ENCODE data around the gene PAPOLB. TPM values are rescaled to one million over a fixed set of nuclear protein-coding genes. Genes with fewer than 3 reads are reported as not detected.
"Not testable (repeated sequence)": the region's sequence is repeated elsewhere in the genome, so short reads cannot be mapped to it uniquely, and the experiment has no call there.

Gene PAPOLB
- total and polyA plus RNA-seq, 7 donors: 0.01 to 0.11 TPM; not detected in 5

DNA sequence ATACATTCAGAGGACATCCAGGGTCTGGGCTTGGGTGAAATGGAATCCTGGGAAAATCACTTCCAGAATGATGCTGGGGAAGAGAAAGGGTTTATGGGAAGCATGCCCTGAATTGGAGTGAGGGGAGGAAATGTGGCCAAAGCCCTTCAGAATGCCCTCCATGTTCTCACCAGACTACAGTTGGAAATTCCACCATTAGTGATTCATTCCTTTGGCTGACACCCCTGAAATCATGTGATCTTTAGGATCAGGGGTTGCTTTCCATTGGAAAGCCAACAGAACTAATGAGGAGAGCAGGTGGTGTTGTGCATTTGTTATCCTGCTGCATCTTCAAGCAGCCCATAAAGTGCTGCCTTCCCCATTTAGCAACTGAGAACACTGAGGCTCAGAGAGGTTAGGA is 42.5 kb upstream of the PAPOLB start:
- intact Hi-C loops (cut with DNase I): no loop called here
- Histone ChIP-seq H3K27ac (no peak overlapping the region), H3K36me3 (ENCODE audit: insufficient read depth in 1 of 2, low read depth in 1 of 2) (no peaks in the 10 kb centered on the region), H3K9me3 (no peaks in the 10 kb centered on the region), H3K4me3 (no peak overlapping the region), H3K27me3 (ENCODE audit: insufficient read depth in 3 of 3, low read length in 2 of 3) (peaks cover 0 to 16% (median 4%) of the 10 kb centered on the region in 3 donors), H3K4me1 (no peaks in the 10 kb centered on the region)
- TF ChIP-seq CTCF (IDR thresholded peaks at IDR 0.05): no peak
- no peak for DNase-seq
- ATAC-seq: no peak

DNA sequence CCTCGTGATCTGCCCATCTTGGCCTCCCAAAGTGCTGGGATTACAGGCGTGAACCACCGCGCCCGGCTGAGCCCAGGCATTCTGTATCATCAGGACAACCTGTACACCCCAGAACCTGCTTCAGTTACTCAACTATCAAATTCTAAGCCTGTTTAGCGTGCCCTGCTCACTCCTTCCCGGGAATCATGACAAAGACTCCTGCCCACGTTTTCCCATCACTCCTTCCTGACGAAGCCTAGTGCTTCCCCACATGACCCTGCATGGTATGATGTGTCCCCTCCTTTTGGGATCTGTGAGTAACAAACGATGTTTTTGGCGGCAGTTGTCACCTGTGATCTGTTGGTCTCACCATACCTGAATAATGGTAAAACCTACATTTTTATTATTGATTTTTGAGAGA is 33.9 kb upstream of the PAPOLB start:
- DNase-seq (no peak), ATAC-seq (no peak)
- H3K4me3 ChIP-seq: no peak overlapping the region
- H3K4me1 ChIP-seq: no peaks in the 10 kb centered on the region
- H3K36me3 ChIP-seq (ENCODE audit: insufficient read depth in 1 of 2, low read depth in 1 of 2): no peaks in the 10 kb centered on the region
- no peak overlapping the region for H3K27ac ChIP-seq
- intact Hi-C loops (cut with DNase I): no loop called here
- no peaks in the 10 kb centered on the region for H3K9me3 ChIP-seq
- peaks cover 0 to 11% (median 3%) of the 10 kb centered on the region in 3 donors for H3K27me3 ChIP-seq (ENCODE audit: insufficient read depth in 3 of 3, low read length in 2 of 3)
- 78 to 83% (median 80%) methylated on average over 11 of the region's 11 CpGs for WGBS, 3 donors
- no peak for TF ChIP-seq CTCF (IDR thresholded peaks at IDR 0.05)

DNA sequence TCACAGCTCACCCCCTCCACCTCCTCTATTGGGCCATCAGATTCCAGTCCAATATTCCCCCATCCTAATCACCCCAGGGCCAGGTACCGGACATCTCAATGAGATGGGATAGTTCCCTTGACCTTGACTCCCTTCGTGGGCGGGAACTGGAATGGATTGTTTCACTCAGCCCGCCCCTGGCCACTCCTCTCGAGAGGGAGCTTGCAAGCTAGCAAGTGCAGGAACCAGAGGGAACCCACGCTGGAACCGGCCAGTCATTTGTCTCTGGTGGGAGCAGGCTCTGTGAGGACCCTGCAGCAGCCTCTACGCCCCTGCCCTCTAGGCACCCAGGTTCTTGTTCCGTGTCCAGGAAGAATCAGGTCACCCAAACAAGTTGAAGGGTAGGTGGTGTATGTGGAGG is 32.7 kb upstream of the PAPOLB start:
- no peak overlapping the region for H3K27ac ChIP-seq
- H3K4me1 ChIP-seq: no peaks in the 10 kb centered on the region
- no peak overlapping the region for H3K4me3 ChIP-seq
- H3K27me3 ChIP-seq (ENCODE audit: insufficient read depth in 3 of 3, low read length in 2 of 3): peaks cover 0 to 6% (median 3%) of the 10 kb centered on the region in 3 donors
- H3K36me3 ChIP-seq (ENCODE audit: insufficient read depth in 1 of 2, low read depth in 1 of 2): no peaks in the 10 kb centered on the region
- H3K9me3 ChIP-seq: no peaks in the 10 kb centered on the region
- intact Hi-C loops (cut with DNase I): no loop called here
- no peak for TF ChIP-seq CTCF (IDR thresholded peaks at IDR 0.05)
- no peak for ATAC-seq
- no peak for DNase-seq
- 86 to 89% (median 87%) methylated on average over 9 of the region's 9 CpGs for WGBS, 3 donors

GRCh38 chr7:4893929-4894475 is 32.2 kb upstream of the PAPOLB start:
- Histone ChIP-seq H3K4me3 (no peak overlapping the region), H3K36me3 (ENCODE audit: insufficient read depth in 1 of 2, low read depth in 1 of 2) (no peaks in the 10 kb centered on the region), H3K4me1 (no peaks in the 10 kb centered on the region), H3K9me3 (no peaks in the 10 kb centered on the region), H3K27ac (no peak overlapping the region), H3K27me3 (ENCODE audit: insufficient read depth in 3 of 3, low read length in 2 of 3) (peaks cover 0 to 3% (median 1%) of the 10 kb centered on the region in 3 donors)
- WGBS, 3 donors: 85 to 86% (median 85%) methylated on average over 8 of the region's 8 CpGs
- intact Hi-C loops (cut with DNase I): no loop called here
- ATAC-seq: no peak
- no peak for DNase-seq
- no peak for TF ChIP-seq CTCF (IDR thresholded peaks at IDR 0.05)

- H3K4me3 ChIP-seq; H3K36me3 ChIP-seq (ENCODE audit: insufficient read depth in 1 of 2, low read depth in 1 of 2); H3K27me3 ChIP-seq (ENCODE audit: insufficient read depth in 3 of 3, low read length in 2 of 3); intact Hi-C loops (cut with DNase I); DNase-seq; H3K27ac ChIP-seq; ATAC-seq; H3K4me1 ChIP-seq; H3K9me3 ChIP-seq: not testable (repeated sequence)
- WGBS, 3 donors: 71 to 74% (median 72%) methylated on average over 4 of the region's 4 CpGs
These were observed 31.4 kb upstream of the PAPOLB start for GRCh38 chr7:4893188-4893587.

- not testable (repeated sequence) for H3K27ac ChIP-seq, ATAC-seq
These were observed 29.7 kb upstream of the PAPOLB start for GRCh38 chr7:4891522-4891921.

More at GRCh38 chr7:4891522-4891921, 29.7 kb upstream of the PAPOLB start:
- H3K27me3 ChIP-seq (ENCODE audit: insufficient read depth in 3 of 3, low read length in 2 of 3); intact Hi-C loops (cut with DNase I); DNase-seq; H3K36me3 ChIP-seq (ENCODE audit: insufficient read depth in 1 of 2, low read depth in 1 of 2); H3K4me3 ChIP-seq; H3K9me3 ChIP-seq; H3K4me1 ChIP-seq: not testable (repeated sequence)
- 69 to 82% (median 78%) methylated on average over 2 of the region's 2 CpGs for WGBS, 3 donors
